SU-DHL-6 (cell line): Measurements from ENCODE around the gene MDFI.

Experiments used
- H2AFZ ChIP-seq: fragments of 200-600 bp; sonication (generic); 2 replicates; pipeline ENCODE4 v1.6.1; 2014; ENCODE audit warnings: low read depth, mild to moderate bottlenecking, moderate library complexity, mixed read lengths, antibody characterized with exemption, low read length; ENCODE audit not compliant: severe bottlenecking
- H3F3A ChIP-seq: fragments of 200-600 bp; shearing (Covaris generic); 2 replicates; pipeline ENCODE4 v1.6.0; 2016; ENCODE audit warnings: antibody characterized with exemption, mild to moderate bottlenecking; ENCODE audit not compliant: insufficient read depth
- H3K27ac ChIP-seq: fragments of 200-600 bp; sonication (generic); 2 replicates; pipeline ENCODE4 v1.5.1; 2016; ENCODE audit warnings: low read depth, mild to moderate bottlenecking, low read length, moderate library complexity, mixed read lengths
- H3K27me3 ChIP-seq: fragments of 200-600 bp; sonication (generic), shearing (Covaris generic); 2 replicates; pipeline ENCODE4 v1.6.0; 2014; ENCODE audit warnings: mild to moderate bottlenecking, low read length
- H3K36me3 ChIP-seq: fragments of 200-600 bp; sonication (generic); 2 replicates; pipeline ENCODE4 v1.6.1; 2014; ENCODE audit warnings: mild to moderate bottlenecking, low read length, mixed read lengths
- H3K4me2 ChIP-seq: fragments of 300-600, 200-600 bp; shearing (Covaris generic), sonication (generic); 2 replicates; pipeline ENCODE4 v1.6.0; 2014; ENCODE audit warnings: low read length, low read depth, mild to moderate bottlenecking; ENCODE audit not compliant: poor library complexity, severe bottlenecking
- H3K4me3 ChIP-seq: fragments of 200-600 bp; sonication (generic); 2 replicates; pipeline ENCODE4 v1.5.1; 2014; ENCODE audit warnings: antibody characterized with exemption, low read length, mild to moderate bottlenecking, mixed read lengths; ENCODE audit not compliant: insufficient read depth, poor library complexity, severe bottlenecking
- H3K79me2 ChIP-seq: fragments of 200-600 bp; sonication (generic); 2 replicates; pipeline ENCODE4 v1.6.1; 2014; ENCODE audit warnings: mild to moderate bottlenecking, low read length, moderate library complexity; ENCODE audit not compliant: insufficient read depth
- H3K9ac ChIP-seq: fragments of 200-600 bp; sonication (generic); 2 replicates; pipeline ENCODE4 v1.7.0; 2014; ENCODE audit warnings: mild to moderate bottlenecking, low read length
- H3K9me2 ChIP-seq: fragments of 200-600 bp; sonication (generic); replicated peaks from 2 replicates; pipeline ENCODE4 v1.6.1; 2014; ENCODE audit warnings: low read length; ENCODE audit not compliant: insufficient read depth
- H3K9me3 ChIP-seq: fragments of 200-600 bp; sonication (generic); 2 replicates; pipeline ENCODE4 v1.6.1; 2014; ENCODE audit warnings: low read length, mixed read lengths; ENCODE audit not compliant: insufficient read depth
- H4K20me1 ChIP-seq: fragments of 200-600 bp; sonication (generic); 2 replicates; pipeline ENCODE4 v1.6.1; 2014; ENCODE audit warnings: low read depth, mild to moderate bottlenecking, antibody characterized with exemption, low read length, moderate library complexity, mixed read lengths
- EZH2phosphoT487 ChIP-seq: fragments of 200-600 bp; sonication (generic), shearing (Covaris generic); conservative IDR thresholded peaks from 2 replicates; pipeline ENCODE4 v1.6.1; 2018; ENCODE audit warnings: mild to moderate bottlenecking, antibody characterized with exemption, low read length, moderate library complexity, mixed read lengths
- TF ChIP-seq, protein P1 (sequence below): fragments of 200-600 bp; sonication (generic); IDR thresholded peaks from one replicate; pipeline ENCODE4 v1.5.1; 2017; ENCODE audit warnings: antibody characterized with exemption, mild to moderate bottlenecking, low read length, moderate library complexity; ENCODE audit not compliant: insufficient read depth, poor library complexity, severe bottlenecking

Gene MDFI

DNA sequence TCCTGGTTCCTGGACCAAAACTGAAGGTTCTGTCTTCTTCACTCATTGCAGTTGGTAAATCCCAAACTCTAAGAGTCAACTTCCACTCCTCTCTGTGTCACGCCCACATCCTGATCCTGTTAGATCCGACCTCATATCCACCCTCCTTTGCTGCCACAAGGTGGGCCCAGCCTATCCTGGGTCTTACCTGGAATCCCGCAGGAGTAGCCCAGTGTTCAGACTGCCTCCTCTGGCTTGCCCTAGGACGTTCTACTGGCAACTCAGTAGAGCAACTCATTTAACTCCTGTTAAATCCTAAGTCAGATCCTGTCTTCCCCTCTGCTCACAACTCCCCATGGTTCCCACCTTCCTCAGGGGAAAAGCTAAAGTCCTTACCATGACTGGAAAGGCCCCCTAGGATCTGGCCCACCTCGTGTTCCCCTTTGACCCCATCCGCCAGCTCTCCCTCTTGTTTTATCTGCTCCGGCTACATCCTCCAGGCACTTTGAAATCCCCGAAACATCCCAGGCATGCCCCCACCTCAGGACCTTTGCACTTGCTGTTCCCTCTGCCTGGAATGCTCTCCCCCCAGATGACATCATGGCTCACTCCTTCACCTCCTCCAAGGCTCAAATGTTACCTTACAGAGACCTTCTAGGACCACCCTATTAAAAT, 53.3 kb downstream of the MDFI start:
- Histone ChIP-seq H3K27me3 (no peaks in the 10 kb centered on the region), H4K20me1 (no peaks in the 10 kb centered on the region; the same call in 1 of the 2 replicates), H3K79me2 (peaks cover 40% of the 10 kb centered on the region), H3F3A (0 out of 2 replicates have a peak, but pooled peaks cover 3% of the 10 kb centered on the region), H3K4me2 (no peak overlapping the region), H3K9ac (no peak overlapping the region), H3K4me3 (no peak overlapping the region), H2AFZ (no peak overlapping the region), H3K27ac (no peak overlapping the region), H3K9me3 (no peaks in the 10 kb centered on the region), H3K9me2 (no peaks in the 10 kb centered on the region), H3K36me3 (no peaks in the 10 kb centered on the region)
- TF ChIP-seq EZH2phosphoT487, result no peak
- TF ChIP-seq, protein P1, sequence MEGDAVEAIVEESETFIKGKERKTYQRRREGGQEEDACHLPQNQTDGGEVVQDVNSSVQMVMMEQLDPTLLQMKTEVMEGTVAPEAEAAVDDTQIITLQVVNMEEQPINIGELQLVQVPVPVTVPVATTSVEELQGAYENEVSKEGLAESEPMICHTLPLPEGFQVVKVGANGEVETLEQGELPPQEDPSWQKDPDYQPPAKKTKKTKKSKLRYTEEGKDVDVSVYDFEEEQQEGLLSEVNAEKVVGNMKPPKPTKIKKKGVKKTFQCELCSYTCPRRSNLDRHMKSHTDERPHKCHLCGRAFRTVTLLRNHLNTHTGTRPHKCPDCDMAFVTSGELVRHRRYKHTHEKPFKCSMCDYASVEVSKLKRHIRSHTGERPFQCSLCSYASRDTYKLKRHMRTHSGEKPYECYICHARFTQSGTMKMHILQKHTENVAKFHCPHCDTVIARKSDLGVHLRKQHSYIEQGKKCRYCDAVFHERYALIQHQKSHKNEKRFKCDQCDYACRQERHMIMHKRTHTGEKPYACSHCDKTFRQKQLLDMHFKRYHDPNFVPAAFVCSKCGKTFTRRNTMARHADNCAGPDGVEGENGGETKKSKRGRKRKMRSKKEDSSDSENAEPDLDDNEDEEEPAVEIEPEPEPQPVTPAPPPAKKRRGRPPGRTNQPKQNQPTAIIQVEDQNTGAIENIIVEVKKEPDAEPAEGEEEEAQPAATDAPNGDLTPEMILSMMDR, result no peak

DNA sequence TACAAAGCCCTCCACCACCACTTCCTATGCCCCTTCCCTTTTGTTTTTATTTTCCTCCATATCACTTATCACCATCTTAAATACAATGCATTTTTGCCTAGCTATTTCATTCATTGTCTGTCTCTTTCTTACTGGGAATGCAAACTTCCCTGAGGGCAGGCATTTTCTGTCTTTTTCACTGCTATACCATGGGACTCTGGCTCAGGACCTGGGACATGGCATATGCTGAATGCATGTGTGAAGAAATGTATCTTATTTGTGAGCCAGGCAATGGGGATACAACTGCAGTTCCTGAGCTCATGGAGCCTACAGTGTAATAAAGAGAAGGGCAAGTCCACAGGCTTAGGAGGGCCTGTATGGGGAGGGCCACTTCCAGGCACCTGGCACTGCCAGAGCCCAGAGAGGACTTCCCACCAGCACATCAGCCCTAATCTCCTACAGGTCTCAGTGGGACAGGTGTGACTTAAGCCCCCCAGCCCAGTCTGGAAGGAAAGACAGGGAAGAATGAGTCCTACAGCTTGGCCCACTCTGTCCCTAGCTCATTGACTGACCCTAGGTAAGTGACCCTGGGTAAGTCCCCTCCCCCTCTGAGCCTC, 53.9 kb downstream of the MDFI start:
- Histone ChIP-seq H3K4me3 (no peak overlapping the region), H3K79me2 (peaks cover 45% of the 10 kb centered on the region), H3K27ac (no peak overlapping the region), H3K9me2 (no peaks in the 10 kb centered on the region), H3K9ac (no peak overlapping the region), H3K9me3 (no peaks in the 10 kb centered on the region), H3K27me3 (no peaks in the 10 kb centered on the region), H3K36me3 (0 out of 2 replicates have a peak, but pooled peaks cover 2% of the 10 kb centered on the region), H3K4me2 (no peak overlapping the region), H4K20me1 (no peaks in the 10 kb centered on the region; the same call in 1 of the 2 replicates), H2AFZ (no peak overlapping the region), H3F3A (no peaks in the 10 kb centered on the region)
- TF ChIP-seq, protein P1, result no peak
- no peak for TF ChIP-seq EZH2phosphoT487

DNA sequence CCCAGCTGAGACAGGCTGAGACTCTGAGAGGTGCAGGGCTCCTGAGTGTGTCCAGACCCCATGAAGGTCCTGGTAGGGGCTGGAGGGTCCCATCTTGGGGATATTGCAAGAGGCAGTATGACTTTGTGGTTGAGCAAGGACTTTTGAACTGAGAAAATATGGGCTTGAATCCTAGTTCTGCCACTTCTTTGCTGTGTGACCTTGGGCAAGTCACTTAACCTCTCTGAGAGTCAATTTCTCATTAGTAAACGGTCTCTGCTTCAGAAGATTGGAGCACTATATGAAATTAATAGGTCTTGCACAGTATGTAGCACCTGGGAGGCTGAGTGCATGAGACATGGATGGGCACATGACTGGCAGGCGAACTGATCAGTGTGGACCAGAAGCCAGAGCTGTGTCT, 54.5 kb downstream of the MDFI start:
- peaks cover 4% of the 10 kb centered on the region; the same call in 1 of the 2 replicates for H4K20me1 ChIP-seq
- peaks cover 49% of the 10 kb centered on the region for H3K79me2 ChIP-seq
- no peak overlapping the region for H3K27ac ChIP-seq
- TF ChIP-seq EZH2phosphoT487, result no peak
- TF ChIP-seq, protein P1, result no peak
- H2AFZ ChIP-seq, result no peak overlapping the region
- H3K9me2 ChIP-seq, result no peaks in the 10 kb centered on the region
- no peak overlapping the region for H3K4me2 ChIP-seq
- no peak overlapping the region for H3K9ac ChIP-seq
- H3K36me3 ChIP-seq, result 0 out of 2 replicates have a peak, but pooled peaks cover 2% of the 10 kb centered on the region
- peaks cover 4% of the 10 kb centered on the region; the same call in 1 of the 2 replicates for H3F3A ChIP-seq
- no peak overlapping the region for H3K4me3 ChIP-seq
- no peaks in the 10 kb centered on the region for H3K27me3 ChIP-seq
- H3K9me3 ChIP-seq, result no peaks in the 10 kb centered on the region
